ENCODE measurements around the gene SIL1.

DNA sequence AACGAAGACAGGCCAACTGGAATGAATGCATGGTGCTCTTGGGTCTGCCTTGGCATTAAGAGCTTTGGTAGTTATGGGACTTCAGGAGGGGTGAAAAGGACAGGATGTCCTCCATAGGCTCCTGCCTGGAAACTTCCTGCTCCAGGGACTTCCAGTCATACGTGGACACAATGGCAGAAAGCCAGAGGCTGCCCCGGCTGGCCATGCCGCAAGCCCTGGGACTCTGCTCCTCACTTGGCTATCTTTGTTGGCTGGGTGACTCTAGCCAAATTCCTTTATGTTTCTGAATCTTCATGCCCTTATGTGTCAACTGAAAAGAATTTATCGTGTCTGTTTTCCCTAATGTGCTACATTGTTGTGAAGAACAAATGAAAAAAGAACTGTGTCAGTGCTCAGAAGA is 136.9 kb downstream of the SIL1 start:
- TF ChIP-seq SETDB1 (CRISPR knock-in tag; IDR thresholded peaks at IDR 0.05; ENCODE audit: borderline replicate concordance) (no peak), HCFC1 (IDR thresholded peaks at IDR 0.05; ENCODE audit: low read depth, low read length) (no peak), ATRX (CRISPR knock-in tag; IDR thresholded peaks at IDR 0.05; ENCODE audit: borderline replicate concordance) (no peak), ZBTB8A (CRISPR knock-in tag; IDR thresholded peaks at IDR 0.05; ENCODE audit: borderline replicate concordance, low read depth) (no peak)
